Heart left ventricle (tissue), 13 donors: ENCODE data around the gene RNF19B.

Experiments
- POLR2A ChIP-seq, 2 donors: fragments of 450-650 bp; IDR thresholded peaks; one replicate each; pipeline ENCODE4 v1.6.1; 2017; ENCODE audit warnings: antibody characterized with exemption in 2 of 2, mild to moderate bottlenecking in 2 of 2, moderate library complexity in 2 of 2
- TF ChIP-seq, protein P1 (sequence below), 12 donors: fragments of 200-600 bp; sonication (generic) in 4 of 12; IDR thresholded peaks; one replicate each; pipeline versions ENCODE4 v1.5.0 to v1.8.0; 2018 to 2022; ENCODE audit warnings: antibody characterized with exemption in 12 of 12, mild to moderate bottlenecking in 5 of 12
- donor health status: ischemic (EF 13 %, LVEDD 7.1; RV severe dilation, severe dysfunction).
- donor health status: DM: no; HTN: yes; CAD: no.
- donor health status: DM: no; HTN: no; CAD: no.
- donor health status: ischemic (EF 25% LVEDD 6.9; RV normal size, moderate dysfunction).
- donor health status: ischemic (EF 25% LVEDD 5.7; RV mildly dilated, moderate dysfunction).
- donor health status: ischemic (EF 35%, LVEDD 5.7; RV mildly dilated, moderate dysfunction).
- donor health status: nonischemic (EF 11% LVEDD 7.7; RV severe dilation, severe dysfunction).
- donor health status: DM: yes; HTN: yes; CAD: no.
- donor health status: PGD.
- donor health status: ischemic (EF 29% LVEDD 5.4; RV normal size, mild dysfunction).
- donor health status: nonischemic (EF 23%, LVEDD 6.1; RV moderate dilation, normal function).

GRCh38 chr1:32990887-32991286 lies 26.3 kb upstream of the RNF19B start:
- TF ChIP-seq, protein P1, sequence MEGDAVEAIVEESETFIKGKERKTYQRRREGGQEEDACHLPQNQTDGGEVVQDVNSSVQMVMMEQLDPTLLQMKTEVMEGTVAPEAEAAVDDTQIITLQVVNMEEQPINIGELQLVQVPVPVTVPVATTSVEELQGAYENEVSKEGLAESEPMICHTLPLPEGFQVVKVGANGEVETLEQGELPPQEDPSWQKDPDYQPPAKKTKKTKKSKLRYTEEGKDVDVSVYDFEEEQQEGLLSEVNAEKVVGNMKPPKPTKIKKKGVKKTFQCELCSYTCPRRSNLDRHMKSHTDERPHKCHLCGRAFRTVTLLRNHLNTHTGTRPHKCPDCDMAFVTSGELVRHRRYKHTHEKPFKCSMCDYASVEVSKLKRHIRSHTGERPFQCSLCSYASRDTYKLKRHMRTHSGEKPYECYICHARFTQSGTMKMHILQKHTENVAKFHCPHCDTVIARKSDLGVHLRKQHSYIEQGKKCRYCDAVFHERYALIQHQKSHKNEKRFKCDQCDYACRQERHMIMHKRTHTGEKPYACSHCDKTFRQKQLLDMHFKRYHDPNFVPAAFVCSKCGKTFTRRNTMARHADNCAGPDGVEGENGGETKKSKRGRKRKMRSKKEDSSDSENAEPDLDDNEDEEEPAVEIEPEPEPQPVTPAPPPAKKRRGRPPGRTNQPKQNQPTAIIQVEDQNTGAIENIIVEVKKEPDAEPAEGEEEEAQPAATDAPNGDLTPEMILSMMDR (IDR thresholded peaks at IDR 0.05) = no peak
- TF ChIP-seq POLR2A (IDR thresholded peaks at IDR 0.05) = no peak
